Panc1 (cell line): ENCODE measurements around the gene LNX1. TPM values are rescaled to one million over a fixed set of nuclear protein-coding genes. Genes with fewer than 3 reads are reported as not detected.

Source experiments
- ATAC-seq: fragments of 200-7000 bp; cut with Tn5 transposase; 2 replicates; pipeline ENCODE4 v1.9.1; 2020; ENCODE audit warnings: mild to moderate bottlenecking, moderate library complexity
- BruUV-seq: library from RNA; stranded (reverse); fragments of 400-500 nt; replicated peaks from 2 replicates; lab custom pipeline; 2021; lab: Mats Ljungman, UMichigan
- CTCF ChIA-PET: fragments of 300-600 bp; sonication (Branson Sonifier 250); formaldehyde crosslinking; loops from one replicate; lab custom pipeline; 2022; ENCODE audit warnings: antibody characterized with exemption; lab: Charles Lee
- POLR2A ChIA-PET: fragments of 300-600 bp; sonication (Branson Sonifier 250); formaldehyde crosslinking; loops from one replicate; lab custom pipeline; 2022; ENCODE audit warnings: antibody characterized with exemption; lab: Charles Lee
- DNase-seq: peaks from one replicate; pipeline ENCODE4 v3.0.0-alpha.2; 2010; ENCODE audit warnings: low read depth, low spot score
- H3K27ac ChIP-seq: 2 replicates; pipeline ENCODE4 v1.5.1; 2011; ENCODE audit warnings: mild to moderate bottlenecking, low read length, inconsistent platforms
- H3K27me3 ChIP-seq: fragments of 200-500 bp; sonication (Bioruptor generic); 2 replicates; pipeline ENCODE4 v1.6.0; 2014; ENCODE audit warnings: low read length, inconsistent platforms; ENCODE audit not compliant: control insufficient read depth, insufficient read depth
- H3K36me3 ChIP-seq: fragments of 200-500 bp; sonication (Bioruptor generic); 2 replicates; pipeline ENCODE4 v1.5.1; 2014; ENCODE audit warnings: inconsistent platforms, mild to moderate bottlenecking, low read length, moderate library complexity; ENCODE audit not compliant: control insufficient read depth, insufficient read depth
- H3K4me1 ChIP-seq: 2 replicates; pipeline ENCODE4 v1.5.1; 2011; ENCODE audit warnings: inconsistent platforms, mild to moderate bottlenecking, low read length, moderate library complexity; ENCODE audit not compliant: control insufficient read depth, insufficient read depth
- H3K4me3 ChIP-seq, 2 experiments: 2 replicates each; pipeline ENCODE4 v1.5.1; 2011 to 2012; ENCODE audit warnings: low read depth in 2 of 2, low read length in 2 of 2, mild to moderate bottlenecking in 2 of 2, inconsistent platforms in 1 of 2, moderate library complexity in 1 of 2
- H3K9me3 ChIP-seq: fragments of 200-500 bp; sonication (Bioruptor generic); 2 replicates; pipeline ENCODE4 v1.5.1; 2014; ENCODE audit warnings: low read depth, mild to moderate bottlenecking, inconsistent platforms, low read length, moderate library complexity; ENCODE audit not compliant: control insufficient read depth, insufficient read depth
- POLR2AphosphoS5 ChIP-seq: IDR thresholded peaks from 2 replicates; pipeline ENCODE4 v1.6.1; 2012; ENCODE audit warnings: mild to moderate bottlenecking, low read depth, low read length, moderate library complexity
- in situ Hi-C: cut with HindIII; loops from 2 replicates; pipeline ENCODE4 v1.10.0; 2016; ENCODE audit warnings: low sequenced_read_pairs, low pct_unique_long_range_greater_than_20kb
- intact Hi-C: fragments of 100-400 bp; cut with micrococcal nuclease; formaldehyde crosslinking; loops from one replicate; pipeline ENCODE4 v1.10.0; 2022; ENCODE audit not compliant: unreplicated experiment
- total RNA-seq: library from RNA; stranded (reverse); gene quantifications from one replicate; pipeline ENCODE4 v1.2.1, GENCODE V29; 2021; ENCODE audit not compliant: unreplicated experiment
- TF ChIP-seq, protein P1 (sequence below): fragments of 450-650 bp; IDR thresholded peaks from 2 replicates; pipeline ENCODE4 v1.5.1; 2017; ENCODE audit warnings: mild to moderate bottlenecking

LNX1 gene
- total RNA-seq, 1 experiment from 2014 or later: 0.18 TPM

DNA sequence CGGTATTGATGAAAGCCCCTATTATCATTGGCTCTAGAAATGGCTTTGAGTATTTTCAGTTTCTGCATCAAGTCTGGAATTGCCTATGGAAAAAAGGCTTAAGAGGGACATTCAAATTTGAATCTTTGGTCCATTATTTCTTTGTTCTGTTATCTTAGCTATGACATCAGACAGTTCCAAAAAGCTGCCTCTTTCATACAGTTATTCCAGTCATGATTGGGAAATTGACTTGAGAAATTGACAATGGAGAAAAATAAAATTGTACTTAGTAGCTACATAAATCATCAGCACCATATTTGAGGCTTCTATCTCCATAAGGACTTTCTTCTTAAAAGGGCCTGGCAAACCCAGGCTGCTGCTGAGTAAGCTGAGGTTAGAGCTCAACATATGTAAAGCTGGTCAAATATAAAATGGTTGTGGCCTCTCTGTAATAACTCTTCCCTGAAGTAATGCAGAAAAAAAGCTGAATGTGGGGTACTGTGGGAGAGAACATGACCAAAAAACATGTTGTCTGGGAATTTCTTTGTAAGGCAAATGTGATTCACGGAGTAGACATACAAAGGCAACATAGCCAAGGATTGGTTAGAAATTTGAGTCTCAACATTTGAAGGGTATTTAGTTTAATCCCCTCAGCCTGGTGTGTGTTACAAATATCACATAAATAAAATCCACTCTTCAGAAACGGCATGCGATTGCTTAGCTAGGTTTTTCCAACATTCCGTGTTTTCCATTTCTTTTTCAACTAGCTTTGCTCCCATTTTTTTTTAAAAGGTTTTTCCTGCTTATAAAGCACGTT is 100.9 kb downstream of the LNX1 start:
- Histone ChIP-seq H3K36me3 (no peaks in the 10 kb centered on the region), H3K27me3 (no peaks in the 10 kb centered on the region), H3K9me3 (no peaks in the 10 kb centered on the region), H3K4me3 (no peak overlapping the region), H3K27ac (no peak overlapping the region), H3K4me1 (no peaks in the 10 kb centered on the region)
- no peak for TF ChIP-seq POLR2AphosphoS5
- CTCF ChIA-PET: interaction anchor here (0.6 kb wide), 1 partner anchor 710 kb away, joined by 4 read pairs; no protein-coding TSS in a partner anchor
- POLR2A ChIA-PET: no interaction called here
- no peak for DNase-seq
- in situ Hi-C loops: no loop called here
- intact Hi-C loops: no loop called here
- no peak for ATAC-seq
- no TSS peak for BruUV-seq

DNA sequence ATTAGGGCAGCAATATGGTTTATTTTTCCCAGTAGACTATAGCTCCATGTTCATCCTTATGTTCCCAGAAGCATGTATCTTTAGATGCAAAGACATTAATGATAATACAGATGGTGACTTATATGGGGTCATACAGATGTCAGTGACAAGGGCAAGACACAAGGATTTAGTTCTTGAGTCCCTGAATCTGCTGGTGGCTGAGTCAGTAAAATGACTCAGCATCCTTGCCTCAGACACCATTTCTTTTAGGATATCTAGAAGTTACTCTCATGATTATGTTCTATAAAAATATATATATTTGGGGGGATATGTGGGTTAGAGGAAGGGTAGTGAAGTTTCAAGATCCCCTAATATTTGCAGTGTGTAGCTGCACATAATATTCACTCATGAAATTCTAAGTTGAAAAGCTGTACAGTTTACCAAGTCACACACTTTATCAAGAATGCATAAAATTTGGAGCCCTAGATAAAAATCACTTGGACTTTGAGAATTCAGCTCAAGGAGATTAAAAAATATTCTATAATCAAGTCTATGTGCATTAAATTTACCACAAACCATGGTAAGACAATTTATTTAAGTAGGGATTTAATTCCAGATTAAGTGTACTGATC is 101.9 kb downstream of the LNX1 start:
- no peaks in the 10 kb centered on the region for H3K27me3 ChIP-seq
- in situ Hi-C loops (no loop called here), intact Hi-C loops (loop anchor here (10.0 kb wide), 1 partner anchor 475 kb away; no protein-coding TSS in a partner anchor)
- H3K36me3 ChIP-seq: no peaks in the 10 kb centered on the region
- no TSS peak for BruUV-seq
- CTCF ChIA-PET: no interaction called here
- no peak for ATAC-seq
- no peak for TF ChIP-seq POLR2AphosphoS5
- TF ChIP-seq, protein P1, sequence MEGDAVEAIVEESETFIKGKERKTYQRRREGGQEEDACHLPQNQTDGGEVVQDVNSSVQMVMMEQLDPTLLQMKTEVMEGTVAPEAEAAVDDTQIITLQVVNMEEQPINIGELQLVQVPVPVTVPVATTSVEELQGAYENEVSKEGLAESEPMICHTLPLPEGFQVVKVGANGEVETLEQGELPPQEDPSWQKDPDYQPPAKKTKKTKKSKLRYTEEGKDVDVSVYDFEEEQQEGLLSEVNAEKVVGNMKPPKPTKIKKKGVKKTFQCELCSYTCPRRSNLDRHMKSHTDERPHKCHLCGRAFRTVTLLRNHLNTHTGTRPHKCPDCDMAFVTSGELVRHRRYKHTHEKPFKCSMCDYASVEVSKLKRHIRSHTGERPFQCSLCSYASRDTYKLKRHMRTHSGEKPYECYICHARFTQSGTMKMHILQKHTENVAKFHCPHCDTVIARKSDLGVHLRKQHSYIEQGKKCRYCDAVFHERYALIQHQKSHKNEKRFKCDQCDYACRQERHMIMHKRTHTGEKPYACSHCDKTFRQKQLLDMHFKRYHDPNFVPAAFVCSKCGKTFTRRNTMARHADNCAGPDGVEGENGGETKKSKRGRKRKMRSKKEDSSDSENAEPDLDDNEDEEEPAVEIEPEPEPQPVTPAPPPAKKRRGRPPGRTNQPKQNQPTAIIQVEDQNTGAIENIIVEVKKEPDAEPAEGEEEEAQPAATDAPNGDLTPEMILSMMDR: no peak
- no peaks in the 10 kb centered on the region for H3K9me3 ChIP-seq
- DNase-seq: no peak
- H3K27ac ChIP-seq: no peak overlapping the region
- POLR2A ChIA-PET: no interaction called here
- no peak overlapping the region for H3K4me3 ChIP-seq
- no peaks in the 10 kb centered on the region for H3K4me1 ChIP-seq

DNA sequence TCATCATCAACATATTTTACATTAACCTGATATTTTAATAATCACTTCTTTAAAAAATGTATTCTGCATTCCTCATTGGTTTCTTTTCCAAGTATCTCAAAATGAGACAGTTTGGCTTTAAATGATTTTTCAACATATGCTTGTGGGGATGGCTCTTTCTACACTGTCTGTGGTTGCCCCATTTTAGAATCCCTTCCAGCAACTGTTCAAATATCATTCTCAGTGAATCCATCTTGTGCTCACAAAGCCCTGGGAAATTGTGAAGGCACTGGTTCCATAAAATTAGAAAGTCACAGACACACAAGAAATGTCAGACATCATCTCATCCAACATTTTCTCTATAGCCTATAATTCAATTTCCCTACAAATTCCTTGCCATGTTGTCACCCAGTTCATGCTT is 103.5 kb downstream of the LNX1 start:
- BruUV-seq: no TSS peak
- Histone ChIP-seq H3K9me3 (no peaks in the 10 kb centered on the region), H3K27ac (no peak overlapping the region), H3K27me3 (no peaks in the 10 kb centered on the region), H3K4me3 (no peak overlapping the region), H3K4me1 (no peaks in the 10 kb centered on the region), H3K36me3 (no peaks in the 10 kb centered on the region)
- ChIA-PET CTCF (no interaction called here), POLR2A (no interaction called here)
- TF ChIP-seq, protein P1: no peak
- ATAC-seq (no peak), DNase-seq (no peak)
- in situ Hi-C loops: no loop called here
- intact Hi-C loops: loop anchor here (10.0 kb wide), 1 partner anchor 473 kb away; no protein-coding TSS in a partner anchor
